ENCODE data around the gene FASN.
A peak's percentile ranks its signal among the peaks of the same experiment; 100 is the strongest.

The FASN gene

DNA sequence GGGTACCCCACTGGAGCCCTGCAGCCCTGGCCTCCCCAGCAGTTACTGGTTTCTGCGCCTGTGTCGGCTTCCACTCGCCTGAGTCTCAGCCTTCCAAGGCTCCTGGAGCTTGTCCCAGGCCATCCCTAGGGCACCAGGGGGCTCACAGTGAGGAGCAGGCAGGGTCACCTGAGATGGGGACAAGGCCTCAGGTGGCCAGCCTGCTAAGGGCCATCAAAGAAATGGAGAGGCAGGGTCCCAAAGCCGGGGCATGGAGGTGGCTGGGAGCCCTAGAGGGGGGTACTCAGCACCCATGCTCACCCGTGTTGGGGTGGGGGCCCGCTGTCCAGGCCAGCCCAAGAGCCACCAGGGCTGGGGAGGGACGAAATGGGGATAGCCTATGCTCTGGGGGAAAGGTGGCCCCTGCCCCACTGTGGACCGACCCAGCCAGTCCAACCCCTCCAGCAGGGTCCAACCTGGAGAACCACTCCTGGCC lies 1.3 kb downstream of the FASN start:
- Histone ChIP-seq H2AFZ (ENCODE audit: low read depth, low read length) (no peak overlapping the region), H3K4me1 (ENCODE audit: low read length) (peaks cover 27% of the 10 kb centered on the region), H3K4me3 (ENCODE audit: low read length) (peak overlapping the region; percentile 97), H4K20me1 (ENCODE audit: insufficient read depth, low read length) (peaks cover 26% of the 10 kb centered on the region), H3K79me2 (ENCODE audit: low read length) (peaks cover 70% of the 10 kb centered on the region), H3K27me3 (ENCODE audit: low read depth, low read length) (no peaks in the 10 kb centered on the region), H3K27ac (ENCODE audit: low read length) (peak overlapping the region; percentile 83), H3K36me3 (replicated peaks; ENCODE audit: low read depth, low read length) (peaks cover 51% of the 10 kb centered on the region), H3K9me3 (ENCODE audit: insufficient read depth, low read length) (no peaks in the 10 kb centered on the region), H3K9ac (ENCODE audit: low read length) (peak overlapping the region; percentile 99), H3K4me2 (ENCODE audit: low read length) (peak overlapping the region; percentile 80)
- TF ChIP-seq, protein P1, sequence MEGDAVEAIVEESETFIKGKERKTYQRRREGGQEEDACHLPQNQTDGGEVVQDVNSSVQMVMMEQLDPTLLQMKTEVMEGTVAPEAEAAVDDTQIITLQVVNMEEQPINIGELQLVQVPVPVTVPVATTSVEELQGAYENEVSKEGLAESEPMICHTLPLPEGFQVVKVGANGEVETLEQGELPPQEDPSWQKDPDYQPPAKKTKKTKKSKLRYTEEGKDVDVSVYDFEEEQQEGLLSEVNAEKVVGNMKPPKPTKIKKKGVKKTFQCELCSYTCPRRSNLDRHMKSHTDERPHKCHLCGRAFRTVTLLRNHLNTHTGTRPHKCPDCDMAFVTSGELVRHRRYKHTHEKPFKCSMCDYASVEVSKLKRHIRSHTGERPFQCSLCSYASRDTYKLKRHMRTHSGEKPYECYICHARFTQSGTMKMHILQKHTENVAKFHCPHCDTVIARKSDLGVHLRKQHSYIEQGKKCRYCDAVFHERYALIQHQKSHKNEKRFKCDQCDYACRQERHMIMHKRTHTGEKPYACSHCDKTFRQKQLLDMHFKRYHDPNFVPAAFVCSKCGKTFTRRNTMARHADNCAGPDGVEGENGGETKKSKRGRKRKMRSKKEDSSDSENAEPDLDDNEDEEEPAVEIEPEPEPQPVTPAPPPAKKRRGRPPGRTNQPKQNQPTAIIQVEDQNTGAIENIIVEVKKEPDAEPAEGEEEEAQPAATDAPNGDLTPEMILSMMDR (IDR thresholded peaks at IDR 0.05; ENCODE audit: low read depth, low read length), result no peak
- TF ChIP-seq EZH2phosphoT487 (IDR thresholded peaks at IDR 0.05; ENCODE audit: low read depth), result no peak

DNA sequence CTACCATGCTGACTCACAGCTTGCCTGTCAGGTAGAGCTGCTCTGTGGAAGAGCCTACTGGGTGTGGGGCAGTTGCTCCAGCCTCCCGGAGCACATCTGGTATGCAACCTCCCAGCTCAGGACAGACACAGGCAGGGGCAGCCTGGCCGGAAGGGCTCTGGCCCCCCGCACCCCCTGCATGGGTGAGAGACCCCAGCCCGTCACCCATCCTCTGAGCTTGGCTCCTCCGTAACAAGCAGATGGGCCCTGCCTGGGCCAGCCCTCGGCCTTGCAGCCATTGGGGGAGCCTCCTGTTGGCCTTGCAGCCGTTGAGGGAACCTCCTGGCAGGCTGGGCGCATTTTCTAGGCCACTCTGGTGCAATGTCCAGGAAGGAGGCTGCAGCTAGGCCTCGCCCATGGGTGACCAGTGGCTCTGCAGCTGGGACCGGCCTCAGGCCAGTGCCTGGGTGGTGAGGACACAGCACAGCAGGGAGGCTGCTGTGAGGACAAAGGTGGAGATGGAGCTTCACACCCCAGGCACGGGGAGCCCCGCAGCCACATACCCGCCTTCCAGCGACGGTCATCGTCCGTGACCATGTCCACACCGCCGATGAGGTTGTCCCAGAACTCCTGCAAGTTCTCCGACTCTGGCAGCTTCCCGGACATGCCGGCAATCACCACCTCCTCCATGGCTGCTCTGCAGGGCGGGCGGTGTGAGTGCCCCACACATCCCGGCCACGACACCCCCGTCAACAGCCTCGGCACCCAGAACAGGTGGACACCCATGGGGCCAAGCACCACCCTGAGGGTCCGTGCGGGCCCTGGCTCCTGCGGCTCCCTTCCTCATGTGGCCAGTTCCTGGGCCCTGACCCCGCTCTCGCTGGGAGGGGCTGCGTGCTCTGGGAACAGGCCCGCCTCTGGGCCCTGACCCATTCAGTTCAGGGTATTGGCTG lies 2.0 kb downstream of the FASN start:
- peaks cover 26% of the 10 kb centered on the region for H4K20me1 ChIP-seq (ENCODE audit: insufficient read depth, low read length)
- peaks cover 58% of the 10 kb centered on the region for H3K36me3 ChIP-seq (replicated peaks; ENCODE audit: low read depth, low read length)
- TF ChIP-seq, protein P1 (IDR thresholded peaks at IDR 0.05; ENCODE audit: low read depth, low read length), result no peak
- TF ChIP-seq EZH2phosphoT487 (IDR thresholded peaks at IDR 0.05; ENCODE audit: low read depth), result no peak
- H3K9me3 ChIP-seq (ENCODE audit: insufficient read depth, low read length), result no peaks in the 10 kb centered on the region
- no peaks in the 10 kb centered on the region for H3K27me3 ChIP-seq (ENCODE audit: low read depth, low read length)
- H3K27ac ChIP-seq (ENCODE audit: low read length), result peak overlapping the region; percentile 83; the same call in 1 of the 2 replicates
- H3K4me3 ChIP-seq (ENCODE audit: low read length), result peak overlapping the region; percentile 97
- H3K79me2 ChIP-seq (ENCODE audit: low read length), result peaks cover 70% of the 10 kb centered on the region
- peak overlapping the region; percentile 99 for H3K9ac ChIP-seq (ENCODE audit: low read length)
- H3K4me2 ChIP-seq (ENCODE audit: low read length), result peak overlapping the region; percentile 80
- no peak overlapping the region for H2AFZ ChIP-seq (ENCODE audit: low read depth, low read length)
- H3K4me1 ChIP-seq (ENCODE audit: low read length), result peaks cover 20% of the 10 kb centered on the region

DNA sequence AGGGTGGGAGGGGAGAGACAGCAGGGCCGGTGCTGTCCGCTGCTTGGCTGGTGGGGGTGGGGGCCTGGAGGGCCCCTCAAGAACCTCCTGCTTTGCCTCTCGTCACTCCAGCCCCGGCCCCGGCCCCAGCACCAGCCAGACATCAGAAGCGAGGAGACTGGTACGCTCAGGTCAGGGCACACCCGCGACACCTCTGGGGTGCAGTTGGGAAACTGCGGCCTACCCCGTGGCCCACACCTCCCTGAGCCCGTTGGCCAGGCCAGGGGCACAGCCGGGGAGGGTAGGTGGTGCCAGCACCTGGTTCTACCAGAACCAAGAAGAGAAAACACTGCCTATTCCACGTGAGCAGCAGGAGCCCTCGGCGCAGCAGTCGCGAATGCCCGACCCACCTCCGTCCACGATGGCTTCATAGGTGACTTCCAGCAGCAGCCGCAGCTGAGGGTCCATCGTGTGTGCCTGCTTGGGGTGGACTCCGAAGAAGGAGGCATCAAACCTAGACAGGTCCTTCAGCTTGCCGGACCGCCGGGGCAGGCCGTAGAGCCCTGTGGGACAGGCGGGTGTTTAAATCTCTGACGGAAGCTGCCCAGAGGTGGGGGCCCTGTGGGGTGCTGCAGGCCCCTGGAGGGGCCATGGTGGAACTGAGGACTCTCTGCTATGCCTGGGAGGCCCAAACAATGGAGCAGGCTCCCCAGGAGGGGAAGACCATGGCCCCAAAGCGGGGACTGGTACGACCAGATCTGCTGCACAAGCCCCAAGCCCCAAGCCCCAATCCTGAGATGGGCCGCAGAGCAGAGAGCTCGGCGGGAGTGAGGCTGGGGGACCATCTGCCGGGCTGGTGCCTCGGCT lies 2.9 kb downstream of the FASN start:
- Histone ChIP-seq H3K4me1 (ENCODE audit: low read length) (peaks cover 15% of the 10 kb centered on the region), H4K20me1 (ENCODE audit: insufficient read depth, low read length) (peaks cover 26% of the 10 kb centered on the region), H3K4me2 (ENCODE audit: low read length) (no peak overlapping the region), H3K9me3 (ENCODE audit: insufficient read depth, low read length) (no peaks in the 10 kb centered on the region), H3K4me3 (ENCODE audit: low read length) (no peak overlapping the region), H2AFZ (ENCODE audit: low read depth, low read length) (no peak overlapping the region), H3K27me3 (ENCODE audit: low read depth, low read length) (no peaks in the 10 kb centered on the region), H3K36me3 (replicated peaks; ENCODE audit: low read depth, low read length) (peaks cover 64% of the 10 kb centered on the region), H3K27ac (ENCODE audit: low read length) (no peak overlapping the region), H3K9ac (ENCODE audit: low read length) (no peak overlapping the region), H3K79me2 (ENCODE audit: low read length) (peaks cover 64% of the 10 kb centered on the region)
- no peak for TF ChIP-seq EZH2phosphoT487 (IDR thresholded peaks at IDR 0.05; ENCODE audit: low read depth)
- TF ChIP-seq, protein P1 (IDR thresholded peaks at IDR 0.05; ENCODE audit: low read depth, low read length), result no peak
